GM12891 (cell line): ENCODE measurements around the gene TMEM38A.

Experiments used
- DNase-seq: peaks from one replicate; pipeline ENCODE4 v3.0.0; 2011; ENCODE audit warnings: low spot score; ENCODE audit not compliant: insufficient read length
- FAIRE-seq: peaks from 2 replicates; lab custom pipeline; 2011; peaks lifted over from hg19 to GRCh38; lab: Jason Lieb, UNC
- PAX5 ChIP-seq: IDR thresholded peaks from 2 replicates; pipeline ENCODE4 v1.6.1; 2011; ENCODE audit warnings: low read length, moderate library complexity, mild to moderate bottlenecking; ENCODE audit not compliant: insufficient read depth, severe bottlenecking
- POLR2A ChIP-seq: IDR thresholded peaks from 2 replicates; pipeline ENCODE4 v1.6.1; 2011; ENCODE audit warnings: low read depth, low read length, control low read depth
- POLR2AphosphoS5 ChIP-seq: IDR thresholded peaks from 2 replicates; pipeline ENCODE4 v1.6.1; 2011; ENCODE audit warnings: low read depth, low read length, control low read depth
- POU2F2 ChIP-seq: IDR thresholded peaks from 2 replicates; pipeline ENCODE4 v1.6.1; 2011; ENCODE audit warnings: low read depth, mild to moderate bottlenecking, control low read depth, low read length, moderate library complexity
- SPI1 ChIP-seq: IDR thresholded peaks from 2 replicates; pipeline ENCODE4 v1.6.1; 2011; ENCODE audit warnings: low read depth, low read length, control low read depth
- TAF1 ChIP-seq: IDR thresholded peaks from 2 replicates; pipeline ENCODE4 v1.6.1; 2011; ENCODE audit warnings: low read depth, low read length, control low read depth

TMEM38A gene

GRCh38 chr19:16736709-16737108 is 75.8 kb downstream of the TMEM38A start:
- DNase-seq (no peak), FAIRE-seq (no peak)
- TF ChIP-seq POU2F2 (no peak), PAX5 (no peak), TAF1 (no peak), SPI1 (no peak), POLR2AphosphoS5 (no peak), POLR2A (no peak)

- no peak for DNase-seq
- FAIRE-seq = no peak
- TF ChIP-seq SPI1 = no peak
- no peak for TF ChIP-seq POU2F2
- TF ChIP-seq TAF1 = no peak
- no peak for TF ChIP-seq POLR2AphosphoS5
- no peak for TF ChIP-seq POLR2A
- no peak for TF ChIP-seq PAX5
Measured at GRCh38 chr19:16737911-16738310, 77.0 kb downstream of the TMEM38A start.

- FAIRE-seq (no peak), DNase-seq (no peak)
- 0 out of 2 replicates have a peak, but pooled peaks have one; percentile 3 for TF ChIP-seq SPI1
- no peak for TF ChIP-seq POU2F2
- TF ChIP-seq POLR2AphosphoS5 = no peak
- no peak for TF ChIP-seq POLR2A
- TF ChIP-seq TAF1 = no peak
- TF ChIP-seq PAX5 = no peak
Measured at GRCh38 chr19:16739546-16739945, 78.6 kb downstream of the TMEM38A start.
